CD4-positive, alpha-beta T cell treated with Interleukin-6 for 4 hours (primary cell): ENCODE measurements around the gene SRSF9.
A peak's percentile ranks its signal among the peaks of the same experiment; 100 is the strongest.
"Not testable (repeated sequence)": the region's sequence is repeated elsewhere in the genome, so short reads cannot be mapped to it uniquely, and the experiment has no call there.

ENCODE experiments used
- DNase-seq: peaks from one replicate; pipeline ENCODE4 v3.0.0-alpha.2; 2020; ENCODE audit warnings: mixed read lengths

The SRSF9 gene

GRCh38 chr12:120481022-120481767 is 11.6 kb upstream of the SRSF9 start:
- DNase-seq, result no peak

- DNase-seq, result no peak
These were observed 10.7 kb upstream of the SRSF9 start for GRCh38 chr12:120480211-120480610.

GRCh38 chr12:120479458-120479857 is 9.9 kb upstream of the SRSF9 start:
- DNase-seq, result no peak

DNA sequence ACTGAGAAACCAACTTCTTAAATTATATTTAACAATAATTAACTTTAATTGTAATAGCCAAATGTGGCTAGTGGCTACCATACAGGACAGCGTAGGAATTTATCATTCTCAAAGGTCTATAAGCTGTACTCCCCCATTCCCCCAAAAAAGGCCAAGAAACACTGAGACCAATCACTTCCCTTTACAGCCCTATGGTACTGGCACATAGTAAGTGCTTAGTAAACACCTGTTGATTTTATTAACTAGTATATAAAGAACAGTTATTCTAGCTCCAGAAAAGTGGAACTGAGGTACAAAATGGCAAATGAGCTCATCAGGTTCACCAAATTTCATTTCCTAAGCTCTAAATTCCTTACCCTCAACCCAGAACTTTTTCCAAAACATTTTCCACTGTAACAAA is 6.1 kb upstream of the SRSF9 start:
- no peak for DNase-seq

GRCh38 chr12:120474616-120474960 is 5.0 kb upstream of the SRSF9 start:
- DNase-seq, result no peak

DNA sequence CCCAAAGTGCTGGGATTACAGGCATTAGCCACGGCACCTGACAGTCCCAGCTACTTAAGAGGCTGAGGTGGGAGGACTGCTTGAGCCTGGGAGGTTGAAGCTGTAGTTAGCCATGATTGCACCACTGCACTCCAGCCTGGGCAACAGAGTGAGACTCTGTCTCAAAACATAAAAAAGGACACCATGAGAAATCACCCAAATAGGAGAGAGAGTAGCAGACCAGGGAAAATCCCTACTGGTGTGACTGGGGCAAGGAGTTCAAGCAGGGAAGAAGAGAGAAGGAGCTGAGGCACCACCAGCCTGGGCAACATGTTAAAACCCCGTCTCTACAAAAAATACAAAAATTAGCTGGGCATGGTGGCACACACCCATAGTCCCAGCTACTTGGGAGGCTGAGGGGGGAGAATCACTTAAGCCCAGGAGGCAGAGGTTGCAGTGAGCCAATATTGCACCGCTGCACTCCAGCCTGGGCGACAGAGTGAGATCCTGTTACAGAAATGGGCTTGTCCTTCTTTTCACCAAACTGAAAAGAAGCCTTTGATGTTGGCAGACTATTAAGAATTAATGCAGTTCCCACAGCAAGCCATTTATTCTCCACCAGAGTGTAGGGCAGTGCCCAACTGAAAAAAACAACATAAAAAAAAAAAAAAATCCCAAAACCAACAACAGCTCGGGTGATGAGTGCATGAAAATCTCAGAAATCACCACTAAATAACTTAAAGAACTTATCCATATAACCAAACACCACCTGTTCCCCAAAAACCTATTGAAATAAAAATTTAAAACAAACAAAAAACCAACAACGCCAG is 4.5 kb upstream of the SRSF9 start:
- DNase-seq, result no peak

DNA sequence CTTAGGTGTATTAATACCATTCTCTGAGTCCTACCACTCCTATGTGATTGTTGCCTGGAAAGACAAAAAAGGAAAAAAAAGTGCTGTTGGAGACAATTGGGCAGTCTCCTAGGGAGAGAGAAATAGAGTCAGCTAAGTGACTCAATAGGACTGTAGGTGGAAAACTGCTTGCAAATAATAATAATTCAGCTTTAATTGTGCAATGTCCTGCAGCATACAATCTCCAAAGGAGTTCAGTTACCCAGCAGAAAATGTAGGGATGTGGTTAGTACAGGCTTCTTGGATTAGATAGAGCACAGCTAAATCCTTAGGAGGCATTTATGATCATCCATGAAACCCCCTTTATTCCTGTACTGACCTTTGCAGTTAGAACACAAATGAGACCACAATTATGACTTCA is 3.0 kb upstream of the SRSF9 start:
- DNase-seq, result no peak

DNA sequence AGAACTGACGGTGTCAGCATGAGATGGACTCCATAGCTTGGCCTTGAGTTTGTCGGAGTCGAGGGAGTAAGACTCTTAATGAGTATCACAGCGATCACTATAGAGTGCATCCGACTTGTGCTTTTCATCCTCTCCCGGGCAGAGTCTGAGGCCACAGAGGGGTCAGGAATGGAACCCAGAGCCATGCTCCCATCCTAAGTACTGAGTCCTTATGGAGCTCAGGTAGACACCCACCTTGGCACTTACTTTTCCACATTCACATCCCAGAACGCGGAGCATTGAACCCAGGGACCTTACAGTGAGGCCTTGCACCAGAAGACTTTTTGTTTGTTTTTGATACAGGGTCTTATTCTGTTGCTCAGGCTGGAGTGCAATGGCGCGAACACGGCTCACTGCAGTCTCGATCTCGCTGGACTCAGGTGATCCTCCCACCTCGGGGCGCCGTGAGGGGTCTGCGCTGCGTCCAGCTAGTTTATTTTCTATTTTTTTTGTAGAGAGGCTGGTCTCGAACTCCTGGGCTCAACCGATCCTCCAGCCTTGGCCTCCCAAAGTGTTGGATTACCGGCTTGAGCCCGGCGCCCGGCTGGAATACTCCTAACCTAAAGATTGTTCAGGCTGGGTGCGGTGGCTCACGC is 719 bp upstream of the SRSF9 start:
- DNase-seq, result no peak

DNA sequence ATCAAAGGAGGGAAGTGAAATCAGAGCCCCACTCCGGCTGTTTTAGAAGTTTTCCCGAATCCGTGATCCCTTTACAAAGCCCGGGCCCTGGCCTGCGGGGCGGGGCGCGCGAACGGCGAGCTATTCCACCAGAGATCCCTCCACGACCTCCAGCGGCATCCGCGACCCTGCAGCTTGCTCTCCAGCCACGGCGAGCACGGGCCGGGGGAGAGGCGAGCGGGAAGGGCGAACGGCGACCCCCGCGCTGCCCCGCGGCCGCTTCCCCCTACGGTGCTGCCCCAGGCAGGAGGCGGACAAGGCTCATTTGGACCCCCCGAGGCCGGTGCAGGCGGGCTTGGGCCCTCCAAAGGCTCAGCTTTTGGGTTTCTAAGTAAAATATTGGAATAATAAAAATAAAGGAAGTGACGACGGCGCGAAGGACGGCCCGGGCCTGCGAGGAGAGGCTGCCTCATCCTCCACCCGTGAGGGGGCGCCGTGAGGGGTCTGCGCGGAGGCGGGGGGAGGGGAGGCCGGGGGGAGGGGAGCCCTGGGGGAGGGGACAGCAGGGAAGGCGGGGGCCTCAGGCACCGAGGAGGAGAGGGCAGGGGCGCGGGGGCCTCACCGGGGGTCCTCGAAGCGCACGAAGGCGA is 613 bp downstream of the SRSF9 start:
- DNase-seq, result peak; percentile 66

DNA sequence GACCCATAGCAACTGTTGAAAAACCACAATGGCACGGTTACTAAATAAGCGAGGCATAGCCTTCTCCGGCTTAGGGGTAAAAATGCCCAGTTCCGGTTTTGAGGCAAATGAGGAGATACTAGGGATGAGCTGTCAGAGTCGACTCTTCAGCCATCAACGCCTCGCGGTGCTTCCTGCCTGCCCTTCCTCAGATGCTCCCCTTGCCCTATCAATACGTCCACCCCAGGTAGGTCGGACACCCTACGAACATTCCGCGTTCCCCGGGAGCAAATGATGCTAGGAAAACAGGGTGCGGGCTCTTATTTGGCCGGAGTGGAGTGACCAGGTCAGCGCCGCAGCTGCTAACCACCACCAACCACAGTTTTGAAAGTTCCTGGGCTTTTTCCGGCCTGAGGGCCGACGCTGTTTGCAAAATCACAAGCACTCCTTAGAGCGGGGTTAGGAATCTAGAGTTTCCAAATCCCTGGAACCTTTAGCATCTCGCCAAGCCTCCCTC is 1.2 kb downstream of the SRSF9 start:
- DNase-seq, result peak; percentile 16

DNA sequence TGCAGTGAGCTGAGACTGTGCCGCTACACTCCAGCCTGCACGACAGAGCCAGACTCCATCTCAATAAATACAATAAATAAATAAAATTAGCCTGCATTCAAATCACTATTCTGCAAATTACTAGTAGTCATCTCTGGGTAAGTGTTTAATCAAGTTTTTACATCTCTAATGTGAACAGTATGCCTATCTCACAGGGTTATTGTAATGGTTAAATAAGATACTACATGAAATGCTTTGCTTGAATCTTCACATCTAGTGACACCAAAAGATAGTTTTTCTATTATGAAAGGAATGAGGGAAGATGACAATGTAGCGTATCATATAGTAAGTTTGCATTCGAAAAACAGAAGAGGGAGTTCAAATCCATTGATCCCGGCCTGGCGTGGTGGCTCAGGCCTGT is 2.1 kb downstream of the SRSF9 start:
- no peak for DNase-seq

GRCh38 chr12:120466560-120467315 is 2.8 kb downstream of the SRSF9 start:
- DNase-seq, result peak; percentile 56

DNA sequence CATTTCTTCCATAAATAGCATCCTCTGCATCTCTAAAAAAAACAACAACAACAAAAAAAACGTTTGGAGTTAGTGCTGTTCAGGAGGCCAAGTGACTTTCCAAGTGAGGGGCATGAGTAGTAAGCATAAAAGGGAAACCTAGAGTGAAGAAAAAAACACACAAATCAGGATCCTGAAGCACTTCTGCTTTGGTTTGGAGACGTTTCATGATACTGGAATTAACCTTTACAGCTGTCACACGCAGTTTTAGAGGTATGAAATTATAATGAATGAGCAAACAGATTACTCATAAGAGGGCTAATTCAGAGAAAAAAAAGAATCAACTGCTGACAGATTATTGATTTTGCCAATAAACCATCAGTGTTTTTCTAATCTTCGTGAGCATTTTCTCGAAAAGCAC is 3.8 kb downstream of the SRSF9 start:
- no peak for DNase-seq

DNA sequence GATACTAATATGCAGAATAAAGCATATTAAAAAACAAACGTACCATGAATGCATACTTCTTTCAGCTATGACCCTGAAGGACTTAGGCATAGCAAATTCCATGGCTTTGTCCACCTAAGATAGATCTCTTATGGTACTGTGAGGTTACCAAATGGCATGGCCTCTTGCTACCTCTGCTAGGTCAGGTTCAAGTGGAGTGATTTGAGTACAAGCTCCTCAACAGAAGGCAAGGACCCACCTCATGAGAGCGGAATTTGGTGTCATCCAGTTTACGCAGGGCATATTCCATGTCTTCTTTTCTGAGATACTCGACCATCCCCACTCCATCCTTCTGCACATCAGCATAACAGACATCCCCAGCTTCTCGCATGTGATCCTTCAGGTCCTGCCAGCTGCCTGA is 5.8 kb downstream of the SRSF9 start:
- DNase-seq, result no peak

- DNase-seq, result no peak
These were observed 7.4 kb downstream of the SRSF9 start for GRCh38 chr12:120462099-120462640.

- no peak for DNase-seq
These were observed 9.4 kb downstream of the SRSF9 start for GRCh38 chr12:120460157-120460556.

DNA sequence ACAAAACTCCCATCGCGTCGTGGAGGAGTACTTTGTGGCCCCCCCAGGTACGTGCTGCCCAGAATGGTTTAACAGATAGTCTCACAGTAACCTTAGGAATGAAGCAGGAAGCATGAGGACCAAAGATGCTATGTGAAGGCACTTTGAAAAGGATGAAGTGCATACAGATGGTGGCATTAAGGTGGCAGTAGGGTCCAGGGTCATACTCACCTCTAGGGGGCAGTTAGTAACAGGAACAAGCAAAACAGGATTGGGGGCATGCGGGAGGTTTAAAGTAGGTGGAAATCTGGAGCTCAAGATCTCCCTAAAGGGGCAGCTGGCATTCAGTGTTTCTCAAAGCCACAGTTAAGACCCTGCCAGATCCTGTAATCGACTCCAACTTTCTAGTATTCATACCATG is 12.4 kb downstream of the SRSF9 start:
- peak; percentile 6 for DNase-seq

DNA sequence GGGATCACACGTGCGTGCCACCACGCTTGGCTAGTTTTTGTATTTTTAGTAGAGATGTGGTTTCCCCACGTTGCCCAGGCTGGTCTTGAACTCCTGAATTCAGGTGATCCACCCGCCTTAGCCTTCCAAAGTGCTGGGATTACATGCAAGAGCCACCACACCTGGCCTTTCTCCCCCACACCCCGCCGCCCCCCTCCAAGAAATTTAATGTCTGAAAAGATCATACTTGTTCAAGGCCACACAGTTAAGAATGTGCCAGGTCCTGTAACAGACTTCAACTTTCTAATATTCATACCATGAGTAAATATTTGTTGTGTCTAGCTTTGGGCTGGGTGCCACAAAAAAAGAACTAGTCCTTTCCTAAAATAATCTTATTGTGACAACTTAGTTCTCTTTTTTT is 14.2 kb downstream of the SRSF9 start:
- no peak for DNase-seq

DNA sequence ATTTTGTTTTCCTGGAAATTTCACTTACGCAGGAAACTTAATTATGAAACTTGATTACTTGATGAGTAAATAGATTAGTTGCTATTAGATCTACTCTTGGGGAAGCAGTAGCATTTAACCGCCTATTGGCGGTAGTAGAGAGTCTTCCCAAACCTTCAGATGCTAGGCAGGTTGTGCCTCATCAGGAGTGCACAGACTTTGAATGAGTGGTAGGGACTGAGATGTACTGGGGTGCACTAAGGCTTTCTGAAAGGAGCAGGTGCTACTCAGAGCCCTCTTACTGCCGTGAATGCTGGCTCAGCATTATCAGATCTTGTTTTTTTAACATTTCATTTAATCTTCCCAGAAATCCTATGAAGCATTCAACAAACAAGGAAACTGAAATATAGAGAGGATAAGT is 15.6 kb downstream of the SRSF9 start:
- peak; percentile 16 for DNase-seq

DNA sequence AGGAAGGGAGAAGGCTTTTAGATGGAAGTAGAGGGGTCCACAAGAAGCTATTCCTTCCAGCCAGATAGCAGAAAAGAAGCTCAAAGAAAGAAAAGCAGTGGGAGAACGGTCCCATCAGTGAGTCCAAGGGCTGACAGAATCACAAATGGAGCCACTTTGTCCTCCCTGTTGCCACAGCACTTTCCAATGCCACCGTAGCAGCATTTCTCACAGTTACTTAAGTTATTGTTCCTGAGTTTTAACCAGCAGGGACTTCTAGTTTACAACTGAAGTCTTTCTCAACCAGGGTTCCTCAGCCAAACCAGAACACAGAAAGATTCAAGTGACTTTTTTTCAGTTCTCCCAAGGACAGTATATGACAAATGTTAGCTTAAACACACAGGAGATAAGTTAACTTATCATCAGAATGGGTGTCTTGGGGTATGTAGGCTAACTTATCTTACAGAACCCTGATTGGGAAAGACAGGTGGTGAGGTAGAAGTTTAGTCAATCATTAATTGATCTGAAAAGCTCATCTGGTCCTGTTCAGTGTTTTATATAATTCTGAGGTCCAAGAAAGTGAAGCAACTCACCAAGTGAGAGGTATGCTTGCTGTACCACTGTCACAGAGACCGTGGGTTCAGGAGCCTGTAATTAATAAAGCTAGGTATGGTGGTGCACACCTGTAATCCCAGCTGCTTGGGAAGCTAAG is 16.3 kb downstream of the SRSF9 start:
- no peak for DNase-seq

DNA sequence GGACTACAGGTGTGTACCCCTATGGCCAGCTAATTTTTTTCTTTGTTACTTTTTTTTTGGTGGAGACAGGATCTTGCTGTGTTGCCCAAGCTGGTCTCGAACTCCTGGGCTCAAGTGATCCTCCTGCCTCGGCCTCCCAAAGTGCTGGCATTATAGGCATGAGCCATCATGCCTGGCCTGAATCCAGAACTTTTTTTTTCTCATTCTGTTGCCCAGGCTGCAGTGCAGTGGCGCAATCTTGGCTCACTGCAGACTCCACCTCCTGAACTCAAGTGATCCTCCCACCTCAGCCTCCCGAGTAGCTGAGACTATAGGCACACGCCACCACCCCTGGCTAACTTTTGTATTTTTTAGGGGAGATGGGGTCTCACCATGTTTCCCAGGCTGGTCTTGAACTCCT is 17.0 kb downstream of the SRSF9 start:
- DNase-seq, result not testable (repeated sequence)

DNA sequence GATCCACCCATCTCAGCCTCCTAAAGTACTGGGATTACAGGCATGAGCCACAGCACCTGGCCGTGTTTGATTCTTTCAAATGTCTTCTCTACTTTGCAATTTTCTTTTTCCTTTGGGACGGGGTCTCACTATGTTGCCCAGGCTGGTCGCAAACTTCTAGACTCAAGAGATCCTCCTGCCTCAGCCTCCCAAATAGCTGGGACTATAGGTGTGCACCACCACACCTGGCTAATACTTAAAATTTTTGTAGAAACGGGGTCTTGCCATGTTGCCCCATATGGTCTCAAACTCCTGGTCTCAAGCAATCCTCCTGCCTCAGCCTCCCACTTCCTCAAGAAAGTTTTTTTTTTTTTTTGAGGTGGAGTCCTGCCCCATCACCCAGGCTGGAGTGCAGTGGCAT is 21.6 kb downstream of the SRSF9 start:
- no peak for DNase-seq
